Measurements from ENCODE around the gene LTC4S.
"Not testable (repeated sequence)": the region's sequence is repeated elsewhere in the genome, so short reads cannot be mapped to it uniquely, and the experiment has no call there.

LTC4S gene

DNA sequence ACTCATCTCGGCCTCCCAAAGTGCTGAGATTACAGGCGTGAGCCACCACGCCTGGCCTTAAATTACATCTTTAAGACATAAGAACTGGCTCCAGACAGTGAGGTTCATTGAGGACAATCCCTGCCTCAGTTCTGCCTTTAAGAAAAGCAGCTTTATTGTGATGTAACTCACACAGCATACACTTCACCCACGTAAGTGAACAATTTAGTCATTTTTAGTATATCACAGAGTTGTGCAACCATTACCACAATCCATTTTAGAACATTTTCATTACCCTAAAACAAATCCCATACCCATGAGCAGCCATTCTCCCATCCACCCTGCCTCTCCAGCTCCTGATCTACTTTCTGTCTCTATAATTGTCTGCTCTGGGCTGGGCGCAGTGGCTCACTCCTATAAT lies 24.0 kb upstream of the LTC4S start:
- DNase-seq (ENCODE audit: low spot score): no peak

DNA sequence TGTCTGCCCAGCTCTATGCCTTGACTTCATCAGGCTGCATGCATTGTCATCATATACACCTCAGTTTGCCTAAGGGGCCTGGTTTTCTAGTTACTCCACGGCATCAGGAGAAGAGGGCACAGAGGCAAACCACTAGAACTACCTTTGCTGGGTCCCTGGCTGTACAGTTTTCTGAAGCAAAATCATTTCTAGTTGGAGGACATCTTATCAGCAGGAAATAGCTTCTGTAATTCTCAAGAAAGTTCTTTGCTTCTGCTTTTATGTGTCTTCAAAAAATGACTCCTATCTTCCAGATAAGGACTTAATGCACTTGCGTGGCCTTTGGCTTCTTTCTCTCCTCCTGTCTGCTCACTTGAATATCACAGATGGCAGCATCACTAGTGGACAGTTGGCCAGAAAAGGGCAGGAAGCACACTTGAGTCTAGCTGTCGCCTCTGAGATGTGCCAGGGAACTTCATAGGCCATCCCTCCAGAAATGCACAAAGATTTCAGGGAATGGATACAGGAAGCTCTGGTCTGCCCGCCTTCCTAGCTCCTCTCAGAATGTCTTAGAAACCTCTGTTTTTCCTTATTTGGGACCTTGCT lies 22.4 kb upstream of the LTC4S start:
- no peak for DNase-seq (ENCODE audit: low spot score)

DNA sequence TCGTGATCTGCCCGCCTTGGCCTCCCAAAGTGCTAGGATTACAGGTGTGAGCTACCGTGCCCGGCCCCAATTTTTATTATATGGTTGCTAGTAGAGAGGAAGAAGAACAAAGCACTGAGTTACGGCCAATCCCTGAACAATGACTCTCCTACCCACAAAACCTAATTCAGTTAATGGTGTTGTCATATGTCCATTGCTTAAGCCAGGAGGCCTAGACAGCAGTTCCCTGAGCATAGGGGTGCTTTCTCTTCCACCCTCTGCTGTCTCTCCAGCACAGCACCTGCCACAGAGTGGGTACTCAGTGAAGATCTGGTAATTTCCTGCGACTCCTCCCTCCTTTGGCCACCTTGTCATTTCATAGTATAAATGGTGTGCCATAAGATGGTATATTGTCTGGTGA lies 21.4 kb upstream of the LTC4S start:
- no peak for DNase-seq (ENCODE audit: low spot score)

DNA sequence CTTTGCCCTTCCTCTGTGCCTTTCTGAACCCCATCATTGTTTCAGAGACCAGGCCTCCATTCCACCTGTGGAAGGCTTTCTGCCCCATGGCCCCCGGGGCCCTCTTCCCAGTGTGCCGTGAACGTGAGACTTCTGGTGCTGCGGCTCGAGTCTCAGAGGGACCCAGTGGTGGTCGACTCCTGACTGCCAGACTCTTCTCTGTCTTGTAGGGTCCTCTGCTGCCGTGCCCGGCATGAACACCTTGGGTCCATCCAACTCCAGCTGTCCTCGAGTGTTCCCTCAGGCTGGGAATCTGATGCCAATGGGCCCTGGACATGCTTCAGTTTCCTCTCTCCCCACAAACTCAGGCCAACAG lies 20.1 kb upstream of the LTC4S start:
- DNase-seq (ENCODE audit: low spot score): no peak

GRCh38 chr5:179774442-179774841 lies 19.3 kb upstream of the LTC4S start:
- DNase-seq (ENCODE audit: low spot score): no peak

- no peak for DNase-seq (ENCODE audit: low spot score)
Observed at GRCh38 chr5:179776411-179776938, 17.3 kb upstream of the LTC4S start.

GRCh38 chr5:179777456-179777855 lies 16.3 kb upstream of the LTC4S start:
- DNase-seq (ENCODE audit: low spot score): no peak

- DNase-seq (ENCODE audit: low spot score): no peak
Observed at GRCh38 chr5:179777909-179778308, 15.9 kb upstream of the LTC4S start.

DNA sequence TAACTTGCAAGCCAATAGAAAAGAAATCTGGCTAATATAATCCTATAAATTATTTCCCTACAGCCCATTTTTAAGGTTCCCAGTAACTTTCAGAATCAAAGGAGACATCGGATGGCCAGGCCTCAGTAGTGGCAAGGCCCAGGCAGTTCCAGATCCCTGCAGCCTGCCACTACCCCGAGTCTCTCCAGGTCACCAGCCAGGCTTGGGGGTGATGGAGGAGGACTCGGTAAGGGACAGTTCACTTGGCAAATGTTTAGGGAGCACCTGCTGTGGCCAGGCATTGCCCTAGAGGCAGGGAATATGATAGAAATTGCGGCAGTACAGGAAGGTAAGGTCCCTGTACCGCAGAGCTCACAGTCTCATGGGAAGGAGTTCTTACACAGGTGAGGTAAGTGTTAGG lies 15.2 kb upstream of the LTC4S start:
- DNase-seq (ENCODE audit: low spot score): no peak

DNA sequence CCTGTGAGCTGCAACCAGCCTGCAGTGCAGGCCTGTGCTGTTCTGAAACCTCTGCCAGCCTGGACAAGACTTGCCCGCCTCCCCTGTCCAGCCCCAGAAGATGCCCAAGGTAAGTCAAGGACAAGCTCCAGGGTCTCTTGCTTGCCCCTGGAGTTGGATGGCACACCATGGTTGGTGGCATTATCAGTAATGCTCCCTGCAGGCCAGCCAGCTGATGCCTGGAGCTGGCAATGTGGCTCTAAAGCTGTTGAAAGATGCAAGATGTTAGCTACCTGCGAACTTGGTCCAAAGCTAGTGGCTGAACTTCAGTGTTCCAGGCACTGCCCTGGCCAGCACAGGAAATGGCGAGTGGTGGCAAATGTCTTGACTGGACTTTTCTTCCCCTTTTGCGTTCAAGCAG lies 14.0 kb upstream of the LTC4S start:
- no peak for DNase-seq (ENCODE audit: low spot score)

DNA sequence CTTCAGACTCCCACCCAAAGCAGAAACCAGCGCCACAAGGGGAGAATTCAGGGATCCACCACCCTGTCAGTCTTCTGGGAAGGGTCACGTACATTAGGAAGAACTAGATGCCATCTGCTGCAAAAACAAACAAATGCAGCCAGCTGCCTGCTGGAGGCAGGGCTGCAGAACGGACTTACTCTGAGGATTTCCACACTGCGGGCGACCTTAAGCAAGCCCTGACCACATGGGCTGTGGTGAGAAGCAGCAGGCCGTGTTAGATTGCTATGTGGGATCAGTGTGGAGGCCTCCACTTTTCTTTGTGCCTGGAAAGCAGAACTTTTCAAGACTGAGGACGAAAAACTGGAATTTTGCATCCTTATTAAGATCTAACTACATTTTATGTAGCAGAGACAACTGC lies 13.4 kb upstream of the LTC4S start:
- DNase-seq (ENCODE audit: low spot score): no peak

GRCh38 chr5:179781846-179782245 lies 11.9 kb upstream of the LTC4S start:
- no peak for DNase-seq (ENCODE audit: low spot score)

DNA sequence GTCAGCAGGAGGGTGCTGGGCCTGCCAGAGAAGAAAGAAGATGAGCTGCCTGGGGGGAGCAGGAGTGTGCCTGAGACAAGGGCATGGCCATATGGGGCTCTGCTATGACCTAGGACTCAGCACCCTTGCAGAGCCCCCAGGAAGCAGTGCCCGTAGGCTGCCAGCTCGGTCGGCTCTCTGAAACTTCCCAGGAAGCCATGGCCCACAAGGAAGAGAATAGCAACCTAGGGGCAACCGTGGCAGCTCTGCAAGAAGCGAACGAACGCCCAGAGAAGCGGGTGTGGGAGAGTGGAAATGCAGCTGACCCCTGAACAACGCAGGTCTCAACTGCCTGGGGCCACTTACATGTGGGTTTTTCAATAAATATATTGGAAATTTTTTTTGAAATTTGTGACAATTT lies 10.7 kb upstream of the LTC4S start:
- DNase-seq (ENCODE audit: low spot score): no peak

DNA sequence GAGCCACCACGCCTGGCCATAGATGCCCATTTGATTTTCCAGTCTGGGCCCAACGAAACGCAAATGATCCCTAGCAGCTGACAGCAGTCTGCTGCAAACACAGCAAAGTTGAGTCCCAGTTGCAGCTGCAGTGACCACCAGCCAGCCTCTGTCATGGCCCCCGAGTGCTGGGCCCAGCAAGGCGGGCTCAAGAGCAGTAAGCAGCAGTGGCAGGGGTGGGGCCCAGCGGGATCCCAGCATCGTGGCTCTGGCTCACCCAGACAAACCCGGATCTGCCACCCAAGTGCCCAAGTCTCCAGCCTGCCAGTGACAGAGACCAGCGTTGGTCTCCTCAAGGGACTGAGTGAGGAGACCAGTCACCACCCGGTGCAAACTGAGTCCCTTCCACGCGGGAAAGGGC lies 6.9 kb upstream of the LTC4S start:
- no peak for DNase-seq (ENCODE audit: low spot score)

DNA sequence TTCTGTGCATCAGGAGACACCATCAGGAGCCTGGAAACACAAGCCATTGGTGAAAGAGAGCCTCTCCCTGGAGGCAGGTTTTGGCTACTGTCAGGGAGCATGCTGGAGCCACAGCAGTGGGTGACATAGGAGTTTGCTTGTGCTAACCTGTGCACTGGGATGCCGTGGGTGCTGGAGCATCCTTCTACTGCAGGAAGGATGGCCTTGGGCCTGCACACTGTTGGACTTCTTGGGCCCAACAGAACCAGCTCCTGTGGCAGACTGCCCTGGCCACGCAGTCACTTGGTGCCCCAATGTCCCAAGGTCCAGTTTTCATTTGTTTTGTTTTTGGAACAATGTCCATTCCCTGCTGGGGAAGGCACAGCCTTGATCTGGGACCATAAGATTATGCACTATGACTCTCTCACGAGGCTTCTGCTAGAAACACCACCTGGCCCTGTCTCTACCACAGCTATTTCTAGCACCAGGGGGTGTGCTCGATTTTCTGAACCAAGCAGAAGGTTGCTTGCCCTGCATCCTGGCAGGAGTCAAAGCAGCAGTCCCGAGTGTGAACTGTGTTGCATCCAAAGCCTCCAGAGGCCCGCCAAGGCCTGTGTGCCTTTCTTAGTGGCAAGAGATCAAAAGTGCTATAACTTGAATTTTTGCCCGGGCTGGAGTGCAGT lies 5.5 kb upstream of the LTC4S start:
- DNase-seq (ENCODE audit: low spot score): no peak

DNA sequence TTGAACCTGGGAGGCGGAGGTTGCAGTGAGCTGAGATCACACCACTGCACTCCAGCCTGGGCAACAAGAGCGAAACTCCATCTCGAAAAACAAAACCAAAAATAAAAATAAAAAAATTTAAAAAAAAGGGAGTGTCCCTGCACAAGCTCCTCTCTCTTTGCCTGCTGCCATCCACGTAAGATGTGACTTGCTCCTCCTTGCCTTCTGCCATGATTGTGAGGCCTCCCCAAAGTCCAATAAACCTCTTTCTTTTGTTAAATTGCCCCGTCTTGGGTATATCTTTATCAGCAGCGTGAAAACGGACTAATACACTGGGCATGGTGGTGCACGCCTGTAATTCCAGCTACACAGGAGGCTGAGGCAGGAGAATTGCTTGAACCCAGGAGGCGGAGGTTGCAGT lies 4.5 kb upstream of the LTC4S start:
- not testable (repeated sequence) for DNase-seq (ENCODE audit: low spot score)

- DNase-seq (ENCODE audit: low spot score): peak; percentile 55
Observed at GRCh38 chr5:179791881-179792611, 1.7 kb upstream of the LTC4S start.

DNA sequence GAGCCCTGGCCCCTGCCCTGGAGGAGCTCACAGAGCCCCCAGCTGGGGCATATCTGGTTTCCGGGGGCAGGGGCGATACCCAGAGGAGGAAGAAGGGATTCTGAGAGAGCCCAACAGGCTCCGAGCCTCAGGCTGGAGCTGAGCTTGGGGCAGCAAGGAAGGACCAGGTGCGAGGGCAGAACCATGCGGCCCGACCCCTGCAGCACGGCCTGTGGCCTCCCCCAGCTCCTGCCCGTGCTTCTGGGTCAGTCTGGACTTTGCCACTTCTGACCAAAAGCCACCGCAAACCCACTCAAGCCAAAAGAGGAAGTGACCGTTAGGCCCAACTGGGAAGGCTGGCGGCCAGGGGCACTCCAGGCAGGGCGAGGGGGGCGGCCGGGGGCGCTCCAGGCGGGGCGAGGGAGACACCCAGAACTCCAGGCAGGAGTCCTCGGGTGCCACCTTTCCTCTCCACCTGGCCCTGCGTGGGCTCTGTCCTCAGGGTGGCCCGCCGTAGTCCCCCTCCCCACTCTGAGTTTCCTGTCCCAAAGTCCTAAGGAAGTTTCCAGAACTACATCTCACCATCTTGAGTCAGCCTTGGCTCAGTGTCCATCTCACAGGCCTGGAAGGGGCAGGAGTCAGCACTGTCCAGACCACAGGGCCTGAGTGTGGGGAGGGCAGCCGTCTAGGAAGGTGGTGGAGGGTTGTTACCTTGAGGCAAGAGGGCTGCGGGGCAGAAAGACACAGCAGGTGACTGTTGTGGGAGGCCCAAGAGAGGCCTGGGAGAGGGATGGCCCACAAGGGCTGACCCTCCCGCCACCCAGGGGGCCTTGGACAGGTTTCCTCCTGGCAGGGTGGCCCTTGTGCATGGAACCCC lies 946 bp upstream of the LTC4S start:
- DNase-seq (ENCODE audit: low spot score): no peak

DNA sequence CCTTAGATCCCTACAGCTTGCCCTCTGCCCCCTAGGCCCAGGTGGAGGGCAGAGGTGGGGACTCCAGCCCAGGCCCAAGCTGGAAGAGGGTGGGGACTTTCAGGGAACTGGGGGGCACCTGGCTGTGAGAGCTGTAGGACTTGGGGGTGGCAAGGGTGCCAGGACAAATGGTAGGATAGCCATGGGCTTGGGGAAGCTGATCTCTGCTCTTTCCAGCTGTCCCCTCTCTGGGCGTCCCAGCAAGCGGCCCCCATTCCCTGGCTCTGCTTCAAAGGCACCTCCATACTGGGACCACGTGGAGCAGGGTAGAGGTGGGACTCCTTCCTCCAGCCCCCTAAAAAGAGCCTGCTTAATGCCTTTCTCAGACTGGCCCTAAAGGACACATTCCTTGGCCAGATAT lies 385 bp downstream of the LTC4S start:
- DNase-seq (ENCODE audit: low spot score): no peak

DNA sequence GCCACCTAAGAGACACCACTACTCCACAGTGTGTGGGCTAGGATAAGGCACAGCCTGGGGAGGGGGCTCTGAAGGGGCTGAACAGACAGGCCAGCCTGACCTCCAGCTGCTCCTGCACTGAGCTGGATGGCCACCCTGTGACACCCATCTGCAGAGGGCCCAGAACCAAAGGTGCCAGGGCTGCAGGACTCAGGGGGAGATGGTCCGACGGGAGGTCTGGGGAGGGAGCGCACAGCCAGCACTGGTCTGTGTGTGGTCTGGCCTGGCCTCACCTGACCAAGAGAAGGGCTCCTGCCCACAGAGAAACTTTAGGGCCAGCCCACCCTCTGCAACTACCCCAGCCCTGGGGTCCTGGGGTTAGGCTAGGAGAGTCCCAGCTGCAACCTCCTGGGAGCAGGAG lies 789 bp downstream of the LTC4S start:
- DNase-seq (ENCODE audit: low spot score): no peak

GRCh38 chr5:179795049-179795862 lies 1.5 kb downstream of the LTC4S start:
- peak; percentile 22 for DNase-seq (ENCODE audit: low spot score)

Data from Ammon's horn (tissue), 1 donor.